GM23248 (cell line): ENCODE measurements around the gene METTL18.

Experiments used
- EZH2 ChIP-seq: fragments of 200-600 bp; sonication (generic); IDR thresholded peaks from 2 replicates; pipeline ENCODE4 v1.6.1; 2018; ENCODE audit warnings: antibody characterized with exemption, mild to moderate bottlenecking; ENCODE audit not compliant: insufficient read depth, poor library complexity, severe bottlenecking
- EZH2phosphoT487 ChIP-seq: fragments of 200-600 bp; sonication (generic); IDR thresholded peaks from 2 replicates; pipeline ENCODE4 v1.6.1; 2018; ENCODE audit warnings: antibody characterized with exemption, moderate library complexity, mild to moderate bottlenecking, low read depth; ENCODE audit not compliant: insufficient read depth

DNA sequence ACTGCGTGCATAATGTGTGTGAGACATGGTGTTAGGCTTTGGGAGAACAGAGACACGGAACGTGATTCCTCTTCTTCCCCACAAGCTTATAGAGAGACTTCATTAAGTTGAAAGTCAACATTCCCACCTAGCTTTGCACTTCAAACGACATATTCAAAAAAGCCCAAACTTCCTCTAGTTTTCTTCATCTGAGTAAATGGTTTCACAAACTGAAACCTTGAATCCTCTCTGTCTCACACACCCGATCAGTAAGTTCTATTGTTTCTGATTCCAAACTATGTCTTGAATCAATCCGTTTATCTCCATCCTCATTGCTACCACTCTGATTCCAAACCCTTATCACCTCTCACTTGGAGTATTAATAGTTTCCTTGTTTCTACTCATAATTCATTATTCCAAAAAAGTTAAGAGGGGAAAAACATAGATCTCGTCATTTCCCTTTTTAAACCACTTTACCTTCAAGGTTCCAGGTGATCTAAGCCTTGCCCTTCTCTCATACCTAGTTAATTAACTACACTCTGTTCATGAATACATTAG is 1.6 kb upstream of the METTL18 start:
- TF ChIP-seq EZH2 (no peak), EZH2phosphoT487 (no peak)
